Ureter (tissue), 1 donor: ENCODE data around the gene JUND. TPM values are rescaled to one million over a fixed set of nuclear protein-coding genes. Genes with fewer than 3 reads are reported as not detected.

ENCODE experiments used
- DNase-seq: peaks from one replicate; pipeline ENCODE4 v3.0.0-alpha.2; 2020; ENCODE audit warnings: low spot score
- total RNA-seq: library from RNA; stranded (reverse); gene quantifications from one replicate; pipeline ENCODE4 v1.2.4, GENCODE V29; 2023
- donor health status: DM: yes; HTN: yes; CAD: no.

The JUND gene
- total RNA-seq, 1 donor from 2014 or later: 94.9 TPM

DNA sequence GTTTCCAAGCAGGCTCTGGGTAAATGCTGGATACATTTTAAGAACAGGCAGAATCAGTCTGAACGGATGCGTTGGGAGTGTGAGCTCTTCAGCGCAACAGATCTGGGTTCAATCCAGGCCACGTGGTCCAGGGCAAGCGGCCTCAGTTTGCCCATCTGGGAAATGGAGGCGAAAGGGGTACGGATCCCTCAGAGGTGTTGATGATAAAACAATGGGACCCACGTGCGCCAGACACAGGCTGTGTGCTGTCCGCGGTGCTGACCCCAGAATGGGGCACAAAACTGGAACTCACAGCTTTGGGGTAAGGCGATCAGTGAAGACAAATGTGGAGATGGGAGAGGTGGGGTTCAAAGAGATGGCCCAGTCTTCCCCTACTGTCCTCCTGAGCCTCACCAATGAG, 42.1 kb downstream of the JUND start:
- DNase-seq: no peak

DNA sequence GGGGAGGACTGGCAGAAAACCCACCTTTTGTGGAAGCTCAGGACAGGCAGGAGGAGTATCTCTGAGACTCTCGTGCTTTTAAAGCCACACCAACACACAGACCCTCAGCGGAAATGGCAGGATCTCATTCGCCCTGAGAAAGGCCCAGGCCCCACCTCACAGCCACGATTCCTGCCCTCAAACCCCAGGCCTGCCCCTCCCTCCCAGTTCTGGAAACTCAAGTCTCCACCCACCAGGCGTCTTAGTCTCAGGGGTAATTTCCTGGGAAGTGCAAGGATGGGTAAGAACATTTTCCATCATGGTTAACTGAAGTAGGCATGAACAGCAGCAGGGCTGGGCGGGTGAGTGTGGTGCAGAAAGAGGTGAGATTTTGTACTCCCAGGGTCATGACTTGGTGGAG, 47.2 kb downstream of the JUND start:
- DNase-seq: no peak

DNA sequence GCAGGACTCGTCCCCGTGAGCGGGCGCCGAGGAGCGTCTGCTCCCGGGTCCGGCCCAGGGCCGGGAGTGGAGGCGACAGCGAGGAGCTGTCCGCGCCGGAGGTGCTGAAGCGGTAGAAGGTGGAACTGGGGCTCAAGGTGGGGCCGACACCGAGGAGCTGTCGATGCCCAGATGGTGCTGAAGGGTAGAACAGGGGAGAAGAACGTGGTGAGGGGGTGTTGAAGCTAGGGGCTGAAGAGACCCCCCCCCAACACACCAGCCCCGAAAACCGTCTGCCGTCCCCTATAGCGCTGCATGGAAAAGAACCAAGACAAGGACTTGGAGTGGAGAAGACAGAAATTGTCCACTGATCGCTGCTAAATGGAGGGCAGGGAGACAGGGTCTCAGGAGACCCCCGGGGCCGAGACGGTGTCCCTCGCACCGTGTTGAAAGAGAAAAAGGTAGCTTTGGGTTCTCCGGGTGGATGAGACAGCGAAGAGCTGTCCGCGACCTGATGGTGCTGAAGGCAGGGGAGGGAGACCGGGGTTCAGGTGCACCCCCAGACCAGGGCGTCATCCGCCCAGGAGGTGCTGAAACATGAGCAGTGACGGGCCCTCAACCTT, 48.1 kb downstream of the JUND start:
- DNase-seq: no peak

GRCh38 chr19:18232540-18233223, 48.7 kb downstream of the JUND start:
- no peak for DNase-seq

DNA sequence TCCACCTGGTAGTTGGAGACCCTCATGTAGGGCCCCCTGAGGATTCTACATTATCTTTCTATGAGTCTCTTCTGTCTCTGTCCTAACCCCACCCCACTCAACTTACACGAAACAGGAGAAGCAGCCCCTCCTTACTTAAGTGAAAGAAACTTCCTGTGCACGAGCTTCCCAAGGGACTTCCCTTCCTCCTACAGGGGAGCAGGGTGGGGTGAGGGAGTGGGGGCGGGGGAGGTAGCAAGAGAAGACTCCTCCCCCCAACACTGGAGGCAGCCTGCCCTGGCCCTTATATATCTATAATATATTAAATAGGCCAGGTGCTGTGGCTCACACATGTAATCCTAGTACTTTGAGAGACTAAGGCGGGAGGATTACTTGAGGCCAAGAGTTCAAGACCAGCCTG, 49.6 kb downstream of the JUND start:
- no peak for DNase-seq

- no peak for DNase-seq
Observed at GRCh38 chr19:18230941-18231734, 50.3 kb downstream of the JUND start.

DNA sequence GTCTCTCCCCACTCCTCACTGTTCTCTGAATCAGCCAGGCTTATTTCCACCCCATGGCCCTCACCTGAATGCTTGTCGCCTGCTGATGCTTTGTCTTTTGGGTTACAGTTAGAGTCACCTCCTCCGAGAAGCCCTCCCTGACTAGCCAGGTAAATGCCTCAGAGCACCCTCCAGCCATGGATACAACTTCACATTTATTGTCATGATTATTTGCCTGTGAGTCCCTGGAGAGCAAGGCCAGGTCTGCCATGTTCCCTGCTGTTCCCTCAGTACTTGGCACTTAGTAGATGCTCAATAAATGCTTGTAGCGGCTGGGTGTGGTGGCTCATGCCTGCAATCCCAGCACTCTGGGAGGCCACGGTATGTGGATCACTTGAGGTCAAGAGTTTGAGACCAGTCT, 51.5 kb downstream of the JUND start:
- no peak for DNase-seq

Other genes starting within 250 kb of the JUND start
- gene IL12RB1, start 194.7 kb downstream of the JUND start, total RNA-seq: 1.6 TPM
- 12.4 TPM for gene MAST3, start 183.8 kb downstream of the JUND start, total RNA-seq
- 29.2 TPM for gene PIK3R2, start 128.5 kb downstream of the JUND start, total RNA-seq
- gene IFI30, start 107.8 kb downstream of the JUND start, total RNA-seq: 32.3 TPM
- gene MPV17L2, start 88.4 kb downstream of the JUND start, total RNA-seq: 14.7 TPM
- 6.1 TPM for gene RAB3A, start 77.6 kb downstream of the JUND start, total RNA-seq
- 3.0 TPM for gene PDE4C, start 55.2 kb downstream of the JUND start, total RNA-seq
- 5.9 TPM for gene IQCN, start 7.2 kb downstream of the JUND start, total RNA-seq
- gene LSM4, start 41.5 kb upstream of the JUND start, total RNA-seq: 99.8 TPM
- gene PGPEP1, start 59.0 kb upstream of the JUND start, total RNA-seq: 48.5 TPM
- 84.1 TPM for gene GDF15, start 104.5 kb upstream of the JUND start, total RNA-seq
- 3.6 TPM for gene LRRC25, start 116.0 kb upstream of the JUND start, total RNA-seq
- 74.7 TPM for gene SSBP4, start 137.8 kb upstream of the JUND start, total RNA-seq
- 116 TPM for gene ISYNA1, start 156.5 kb upstream of the JUND start, total RNA-seq
- 29.2 TPM for gene ELL, start 240.4 kb upstream of the JUND start, total RNA-seq